Measurements from ENCODE around the gene BCL11B. TPM values are rescaled to one million over a fixed set of nuclear protein-coding genes. Genes with fewer than 3 reads are reported as not detected.

The BCL11B gene
- total RNA-seq, 1 donor from 2014 or later: 79.6 TPM

- intact Hi-C loops (cut with micrococcal nuclease): loop anchor here (5.0 to 10.0 kb wide), 7 partner anchors 37 to 1647 kb away; partner anchors contain the start of genes CCNK and SETD3
Measured at GRCh38 chr14:99268810-99269707, 2.9 kb downstream of the BCL11B start.

DNA sequence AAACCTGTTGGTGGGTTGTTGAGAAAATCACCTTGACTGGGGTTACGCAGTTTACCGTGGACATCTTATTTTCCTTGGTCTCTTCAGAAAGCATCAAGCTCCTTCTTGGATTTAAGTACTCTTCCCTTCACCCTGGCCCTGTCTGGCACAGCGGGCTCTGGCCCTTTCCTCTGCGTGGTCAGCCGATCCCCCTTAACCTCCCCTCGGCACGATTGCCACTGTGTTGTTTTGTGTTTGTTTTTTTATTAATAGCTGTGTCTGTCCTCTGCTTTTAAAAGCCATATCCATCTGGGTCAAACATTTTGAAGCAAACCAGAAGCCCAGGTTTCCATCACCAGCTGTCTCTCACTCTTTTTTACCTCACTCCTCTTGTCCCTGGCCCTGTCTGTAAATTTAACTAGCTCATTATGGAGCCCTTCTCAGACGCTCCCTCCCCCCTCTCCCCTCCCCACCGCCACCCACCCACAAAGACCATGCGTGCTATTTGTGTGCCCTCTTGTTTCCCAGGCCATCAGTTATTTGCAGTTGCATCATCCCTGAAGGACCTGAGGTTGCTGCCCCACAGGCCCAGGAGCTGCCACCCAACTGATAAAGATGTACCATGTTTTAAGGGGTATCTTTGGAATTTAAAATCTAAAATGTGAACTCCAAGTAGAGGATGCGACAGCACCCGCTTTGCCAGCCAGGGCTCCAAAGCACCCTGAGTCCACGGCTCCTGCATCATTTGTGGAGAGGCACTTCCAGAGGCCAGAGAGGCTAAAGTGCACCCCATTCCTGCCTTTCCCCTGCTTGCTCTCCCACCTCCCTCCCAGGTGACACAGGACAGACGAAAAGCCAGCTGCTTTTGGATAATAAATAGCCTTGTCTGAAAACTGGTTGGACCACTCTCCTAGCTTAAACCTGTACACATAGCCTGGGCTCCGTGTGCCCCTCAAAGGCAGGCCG, 3.9 kb downstream of the BCL11B start:
- intact Hi-C loops (cut with micrococcal nuclease): loop anchor here (2.0 to 10.0 kb wide), 8 partner anchors 36 to 1646 kb away; partner anchors contain the start of genes CCNK and SETD3

DNA sequence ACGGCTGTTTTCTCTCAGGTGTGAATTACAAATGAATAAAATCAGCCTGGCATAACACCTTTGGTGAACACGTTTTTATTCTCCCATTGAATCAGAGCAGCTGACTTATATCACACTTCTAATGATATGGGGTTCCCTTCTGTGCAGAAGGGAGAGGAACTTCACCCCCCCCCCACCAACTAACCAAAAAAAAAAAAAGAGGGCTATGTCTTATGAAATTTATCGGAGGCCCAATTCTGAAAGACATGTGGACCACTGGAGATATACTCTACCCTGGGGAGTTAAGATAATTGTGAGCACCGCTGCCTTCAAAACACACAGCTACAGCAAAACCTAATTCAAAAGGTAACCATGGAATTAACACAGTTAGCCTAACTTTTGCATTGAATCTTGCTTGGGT, 4.6 kb downstream of the BCL11B start:
- intact Hi-C loops (cut with micrococcal nuclease): loop anchor here (2.0 to 10.0 kb wide), 8 partner anchors 35 to 1645 kb away; partner anchors contain the start of genes CCNK and SETD3

DNA sequence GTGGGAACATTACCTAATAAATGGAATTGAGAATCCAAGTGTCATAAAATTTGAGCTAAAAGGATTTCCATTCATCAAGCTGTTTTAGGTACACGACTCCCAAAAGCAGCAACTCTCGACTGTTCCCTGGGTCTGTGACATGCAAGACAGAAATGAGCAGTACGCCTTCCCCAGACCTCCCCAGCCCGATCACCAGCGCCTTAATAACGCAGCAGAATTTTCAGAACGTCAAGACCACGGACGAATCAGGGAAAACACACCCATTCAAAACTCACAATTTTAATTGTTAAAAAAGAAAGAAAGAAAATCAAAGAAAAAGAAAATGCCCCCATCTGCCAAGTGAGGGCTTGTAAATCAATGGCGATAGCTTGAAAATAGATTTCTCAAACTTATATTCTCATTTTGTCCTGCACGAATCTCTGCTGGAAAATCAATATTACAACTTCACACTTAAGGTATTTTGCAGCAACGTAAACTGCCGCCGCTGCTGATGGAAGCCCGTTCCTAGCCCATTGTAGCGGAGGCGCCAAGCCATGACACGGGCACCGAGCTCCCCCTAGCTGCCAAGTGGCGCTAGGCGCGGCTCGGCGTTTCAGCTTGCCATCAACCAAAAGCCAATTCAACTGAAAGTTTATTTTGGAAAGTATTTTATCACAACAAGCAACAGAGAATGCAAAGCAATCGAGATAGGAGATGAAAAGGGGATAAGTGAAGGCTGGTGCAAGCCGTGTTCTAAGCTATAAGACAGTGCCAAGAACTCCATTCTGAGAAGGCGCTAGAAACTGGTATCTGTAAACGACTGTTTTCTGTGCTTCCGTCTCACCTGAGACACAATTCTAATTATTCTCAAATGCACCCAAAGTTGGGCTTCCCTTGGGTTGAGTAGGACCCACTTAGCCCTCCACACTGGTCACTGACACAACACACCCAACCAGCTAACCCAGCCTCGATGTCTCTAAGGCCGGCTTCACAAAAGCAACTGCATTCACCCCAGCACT, 5.5 kb downstream of the BCL11B start:
- intact Hi-C loops (cut with micrococcal nuclease): loop anchor here (2.0 to 10.0 kb wide), 8 partner anchors 34 to 1644 kb away; partner anchors contain the start of genes CCNK and SETD3

GRCh38 chr14:99265571-99265970, 6.4 kb downstream of the BCL11B start:
- intact Hi-C loops (cut with micrococcal nuclease): loop anchor here (5.0 to 10.0 kb wide), 7 partner anchors 33 to 1643 kb away; partner anchors contain the start of genes CCNK and SETD3

DNA sequence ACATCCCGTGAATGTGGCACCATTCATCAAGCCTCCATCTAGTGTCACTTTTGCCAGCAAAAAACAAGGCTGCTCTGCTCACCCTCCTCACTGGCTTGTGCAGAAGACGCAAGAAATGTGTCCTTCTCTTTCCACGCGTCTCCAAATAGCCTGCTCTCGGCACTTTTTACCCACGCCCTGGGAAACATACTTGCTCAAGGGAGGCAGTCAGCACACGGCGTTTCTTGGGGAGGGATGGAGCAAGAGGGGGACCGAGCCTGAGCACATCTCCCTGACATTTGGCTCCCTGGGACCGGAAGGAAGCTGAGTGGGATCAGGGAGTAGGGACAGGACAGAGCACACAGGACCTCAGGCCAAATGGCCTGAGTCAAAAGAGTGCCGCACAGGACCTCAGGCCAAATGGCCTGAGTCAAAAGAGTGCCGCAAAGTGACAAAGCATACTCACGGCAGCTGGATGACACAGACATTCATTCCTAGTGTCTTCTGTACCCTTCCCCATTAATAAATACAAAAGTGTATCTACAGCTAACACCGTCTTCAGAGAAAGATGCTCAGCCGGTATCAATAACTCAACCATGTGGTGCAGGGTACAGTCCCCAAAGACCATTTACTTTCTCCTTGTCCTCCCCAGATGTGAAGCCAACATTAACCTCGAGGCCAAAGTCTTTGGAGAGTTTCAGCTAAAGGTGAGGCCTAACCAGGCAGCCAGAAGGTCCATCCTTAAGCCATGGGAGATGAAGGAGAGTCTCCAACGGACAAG, 7.1 kb downstream of the BCL11B start:
- intact Hi-C loops (cut with micrococcal nuclease): loop anchor here (5.0 to 10.0 kb wide), 8 partner anchors 33 to 1853 kb away; partner anchors contain the start of genes CCNK and SETD3

DNA sequence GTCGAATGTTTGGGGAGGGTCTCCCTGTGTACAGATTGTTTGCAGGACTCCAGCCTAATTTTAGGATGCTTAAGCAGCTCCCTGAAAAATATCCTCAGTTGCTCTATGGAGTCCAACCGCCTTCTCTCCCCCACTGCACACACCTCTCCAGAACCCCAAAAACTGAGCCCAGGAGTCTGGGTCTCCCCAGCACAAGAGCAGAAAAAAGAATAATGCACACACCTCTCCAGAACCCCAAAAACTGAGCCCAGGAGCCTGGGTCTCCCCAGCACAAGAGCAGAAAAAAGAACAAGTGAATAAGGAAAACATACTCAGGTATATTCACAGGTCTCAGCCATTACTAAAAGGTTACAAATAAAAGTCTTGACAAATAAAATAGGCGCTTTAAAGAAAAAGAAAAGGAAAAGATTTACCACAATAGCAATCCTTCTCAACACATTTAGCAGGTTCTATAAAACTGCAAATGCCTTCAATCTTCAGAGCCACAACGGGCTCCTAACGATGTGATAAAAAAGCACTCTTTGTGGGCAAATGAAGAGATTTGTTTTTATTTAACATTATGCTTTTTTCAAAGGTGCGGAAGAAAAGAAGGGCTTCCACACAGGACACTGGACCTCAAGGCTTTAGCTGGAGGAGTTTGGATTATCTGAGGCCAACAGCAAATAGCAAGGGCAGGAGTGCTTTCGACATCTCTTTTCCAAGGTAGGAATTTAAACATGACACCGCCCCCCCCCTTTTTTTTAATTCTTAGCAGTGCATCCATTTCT, 8.2 kb downstream of the BCL11B start:
- intact Hi-C loops (cut with micrococcal nuclease): loop anchor here (5.0 to 10.0 kb wide), 2 partner anchors 811 to 1851 kb away; no protein-coding TSS in a partner anchor

GRCh38 chr14:99262977-99263448, 9.0 kb downstream of the BCL11B start:
- intact Hi-C loops (cut with micrococcal nuclease): loop anchor here (1.0 to 10.0 kb wide), 4 partner anchors 9 to 1851 kb away; partner anchors contain the start of gene BCL11B

DNA sequence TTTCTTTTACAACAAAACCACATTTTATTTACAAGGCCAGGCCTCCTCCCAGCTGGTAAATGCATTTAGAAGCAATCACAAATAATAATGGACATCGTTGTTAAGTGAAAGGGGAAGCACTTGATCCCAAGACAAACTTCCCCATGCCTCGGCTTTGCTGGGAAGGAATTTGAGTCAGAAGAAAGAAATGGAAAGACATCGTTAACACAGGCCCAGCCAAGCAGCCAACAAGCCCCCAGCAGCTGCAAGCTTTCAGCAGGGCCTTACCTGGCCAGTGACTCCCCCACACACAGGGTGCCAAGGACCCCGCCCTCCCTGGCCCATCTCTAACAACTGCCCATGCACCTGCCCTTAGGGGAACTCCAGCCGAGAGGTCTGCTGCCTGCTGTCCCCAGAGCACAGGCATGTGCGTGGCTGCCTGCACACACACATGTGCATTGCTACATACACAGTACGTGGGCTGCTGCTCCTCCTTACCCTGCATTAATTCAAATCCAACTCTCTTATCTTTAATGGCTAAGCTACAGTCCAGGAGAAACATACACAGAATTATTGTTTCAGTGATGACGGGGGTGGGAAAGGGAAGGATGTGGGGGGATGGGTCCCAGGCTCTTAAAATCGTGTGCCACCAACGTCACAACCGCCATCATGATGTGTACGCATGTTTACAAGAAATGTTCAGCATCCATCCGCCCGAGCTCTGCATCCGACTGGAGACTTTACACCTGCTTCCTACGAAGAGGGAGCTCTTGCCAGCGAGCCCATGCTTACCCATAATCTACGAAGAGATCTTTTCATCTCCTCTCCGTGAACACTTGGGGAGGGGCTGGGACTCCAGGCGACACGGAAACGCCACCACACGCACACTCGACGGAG, 9.8 kb downstream of the BCL11B start:
- intact Hi-C loops (cut with micrococcal nuclease): loop anchor here (1.0 to 10.0 kb wide), 4 partner anchors 10 to 1850 kb away; partner anchors contain the start of gene BCL11B

DNA sequence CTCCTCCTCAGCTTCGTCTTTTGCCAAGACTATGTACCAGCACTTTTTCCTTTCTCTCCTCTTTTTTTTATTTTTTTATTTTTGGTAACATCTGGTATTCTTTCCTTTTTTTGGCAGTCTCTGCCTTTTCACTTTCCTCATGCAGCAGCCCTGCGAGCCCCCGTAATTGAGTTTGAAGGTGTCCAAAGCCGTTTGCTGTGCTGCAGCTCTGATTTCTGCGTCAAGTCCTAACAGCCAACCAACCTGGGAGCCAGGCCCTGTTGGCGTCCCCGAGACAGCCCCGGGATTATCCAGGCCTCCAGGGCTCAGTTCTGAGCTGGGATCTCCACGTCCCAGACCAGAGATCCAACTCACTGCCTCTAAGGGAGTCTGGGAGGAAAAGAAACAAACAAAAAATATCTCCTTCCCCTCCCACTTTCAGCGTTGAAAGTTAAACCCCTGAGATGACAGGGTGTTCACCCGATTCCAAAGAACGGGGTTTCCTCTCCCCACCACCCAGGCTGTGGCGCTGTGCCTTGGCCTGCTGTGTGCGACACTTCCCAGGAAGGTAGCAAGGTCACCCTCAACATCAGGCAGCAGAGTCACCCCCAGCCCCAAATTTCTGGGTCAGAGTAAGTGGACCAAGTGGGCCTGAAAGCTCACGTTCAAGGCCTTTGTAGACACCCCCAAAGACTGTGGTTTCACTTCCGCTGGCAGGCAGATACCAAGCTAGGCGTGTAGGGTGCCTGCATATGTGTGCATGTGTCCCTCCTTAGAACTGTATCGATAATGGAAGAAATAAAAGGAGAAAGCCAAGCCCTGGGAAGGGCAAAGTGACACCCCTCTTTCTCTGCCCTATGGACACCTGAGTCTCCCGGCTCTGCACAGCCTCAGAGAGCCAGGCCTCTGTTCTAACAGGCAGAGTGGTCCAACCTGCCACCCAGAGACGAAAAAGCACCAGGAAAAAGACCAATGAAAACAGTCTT, 11.1 kb downstream of the BCL11B start:
- intact Hi-C loops (cut with micrococcal nuclease): loop anchor here (5.0 to 10.0 kb wide), 2 partner anchors 814 to 1849 kb away; no protein-coding TSS in a partner anchor

GRCh38 chr14:99260116-99260515, 11.9 kb downstream of the BCL11B start:
- intact Hi-C loops (cut with micrococcal nuclease): loop anchor here (5.0 to 10.0 kb wide), 2 partner anchors 815 to 1848 kb away; no protein-coding TSS in a partner anchor

- intact Hi-C loops (cut with micrococcal nuclease): no loop called here
Measured at GRCh38 chr14:99258876-99259726, 12.9 kb downstream of the BCL11B start.

- intact Hi-C loops (cut with micrococcal nuclease): no loop called here
Measured at GRCh38 chr14:99258341-99258861, 13.6 kb downstream of the BCL11B start.

- intact Hi-C loops (cut with micrococcal nuclease): no loop called here
Measured at GRCh38 chr14:99257673-99258221, 14.2 kb downstream of the BCL11B start.

All from T-helper 2 cell treated with Interferon-gamma antibody and Interleukin-4, amounts not matched to agents 100 ng/mL and 5 ng/mL, for 36 hours (primary cell).